Hindlimb muscle (tissue), 1 donor: ENCODE results near the gene CALML4. TPM values are rescaled to one million over a fixed set of nuclear protein-coding genes. Genes with fewer than 3 reads are reported as not detected.
A peak's percentile ranks its signal among the peaks of the same experiment; 100 is the strongest.
"Not testable (repeated sequence)": the region's sequence is repeated elsewhere in the genome, so short reads cannot be mapped to it uniquely, and the experiment has no call there.

Experiments used
- DNase-seq: peaks from one replicate; pipeline ENCODE4 v3.0.0-alpha.2; 2013
- polyA plus RNA-seq: library from polyadenylated mRNA; unstranded; fragments of 120-200 nt; gene quantifications from one replicate; pipeline ENCODE4 v1.2.1, GENCODE V29; 2013; ENCODE audit not compliant: insufficient read length

CALML4 gene
- polyA plus RNA-seq, 1 donor = 7.7 TPM

- no peak for DNase-seq
These were observed 2.2 kb upstream of the CALML4 start for GRCh38 chr15:68207176-68207935.

- no peak for DNase-seq
These were observed 1.6 kb upstream of the CALML4 start for GRCh38 chr15:68206711-68207151.

- DNase-seq = peak; percentile 56
These were observed 915 bp upstream of the CALML4 start for GRCh38 chr15:68205954-68206539.

GRCh38 chr15:68205558-68205944 lies 419 bp upstream of the CALML4 start:
- DNase-seq = no peak

- DNase-seq = no peak
These were observed 771 bp downstream of the CALML4 start for GRCh38 chr15:68204361-68204760.

GRCh38 chr15:68203956-68204355 lies 1.2 kb downstream of the CALML4 start:
- DNase-seq = no peak

GRCh38 chr15:68203486-68203885 lies 1.6 kb downstream of the CALML4 start:
- DNase-seq = no peak

GRCh38 chr15:68202994-68203393 lies 2.1 kb downstream of the CALML4 start:
- DNase-seq = not testable (repeated sequence)

- DNase-seq = no peak
These were observed 3.3 kb downstream of the CALML4 start for GRCh38 chr15:68201879-68202261.

GRCh38 chr15:68201153-68201878 lies 3.8 kb downstream of the CALML4 start:
- DNase-seq = no peak

- no peak for DNase-seq
These were observed 4.9 kb downstream of the CALML4 start for GRCh38 chr15:68200016-68200861.

GRCh38 chr15:68199340-68199739 lies 5.8 kb downstream of the CALML4 start:
- no peak for DNase-seq

GRCh38 chr15:68197661-68198437 lies 7.3 kb downstream of the CALML4 start:
- DNase-seq = no peak

- no peak for DNase-seq
These were observed 8.0 kb downstream of the CALML4 start for GRCh38 chr15:68197170-68197492.

- no peak for DNase-seq
These were observed 8.5 kb downstream of the CALML4 start for GRCh38 chr15:68196445-68197169.

GRCh38 chr15:68195336-68196112 lies 9.6 kb downstream of the CALML4 start:
- no peak for DNase-seq

GRCh38 chr15:68192804-68193486 lies 12.2 kb downstream of the CALML4 start:
- DNase-seq = no peak

GRCh38 chr15:68192117-68192516 lies 13.0 kb downstream of the CALML4 start:
- DNase-seq = no peak

GRCh38 chr15:68191555-68191954 lies 13.6 kb downstream of the CALML4 start:
- DNase-seq = no peak

- no peak for DNase-seq
These were observed 15.1 kb downstream of the CALML4 start for GRCh38 chr15:68190048-68190447.
